Smooth muscle cell of the pulmonary artery (primary cell): ENCODE results near the gene OR52B4. TPM values are rescaled to one million over a fixed set of nuclear protein-coding genes. Genes with fewer than 3 reads are reported as not detected.

Experiments
- total RNA-seq: library from RNA; depleted of rRNA; stranded (reverse); fragments of >200 nt; gene quantifications from 2 replicates; pipeline ENCODE4 v1.2.3, GENCODE V29; 2014

The OR52B4 gene
- not detected in 2 replicates for total RNA-seq

DNA sequence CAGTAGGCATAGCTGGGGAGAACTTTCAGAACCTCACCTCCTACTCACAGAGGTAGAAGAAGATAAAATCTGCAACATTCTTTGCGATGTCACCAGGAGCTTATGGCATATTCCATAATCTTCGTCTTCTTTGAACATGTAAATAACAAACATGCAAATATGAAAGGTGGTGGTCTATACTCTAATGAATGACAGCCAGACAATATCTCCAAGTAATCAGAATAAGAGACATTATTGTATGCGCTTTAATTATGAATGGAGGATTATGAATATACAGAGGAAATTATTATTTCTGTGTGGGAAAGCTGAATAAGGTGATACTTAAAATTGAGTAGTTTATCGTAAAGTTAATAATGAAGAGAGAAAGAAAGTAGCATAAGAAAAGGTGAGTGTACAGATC is at the start of gene OR52B4:
Gene OR52B4 (minus strand): TSS at position 101 of the 400 bp plus-strand sequence. CDS start 91 bp downstream, at position 10.

DNA sequence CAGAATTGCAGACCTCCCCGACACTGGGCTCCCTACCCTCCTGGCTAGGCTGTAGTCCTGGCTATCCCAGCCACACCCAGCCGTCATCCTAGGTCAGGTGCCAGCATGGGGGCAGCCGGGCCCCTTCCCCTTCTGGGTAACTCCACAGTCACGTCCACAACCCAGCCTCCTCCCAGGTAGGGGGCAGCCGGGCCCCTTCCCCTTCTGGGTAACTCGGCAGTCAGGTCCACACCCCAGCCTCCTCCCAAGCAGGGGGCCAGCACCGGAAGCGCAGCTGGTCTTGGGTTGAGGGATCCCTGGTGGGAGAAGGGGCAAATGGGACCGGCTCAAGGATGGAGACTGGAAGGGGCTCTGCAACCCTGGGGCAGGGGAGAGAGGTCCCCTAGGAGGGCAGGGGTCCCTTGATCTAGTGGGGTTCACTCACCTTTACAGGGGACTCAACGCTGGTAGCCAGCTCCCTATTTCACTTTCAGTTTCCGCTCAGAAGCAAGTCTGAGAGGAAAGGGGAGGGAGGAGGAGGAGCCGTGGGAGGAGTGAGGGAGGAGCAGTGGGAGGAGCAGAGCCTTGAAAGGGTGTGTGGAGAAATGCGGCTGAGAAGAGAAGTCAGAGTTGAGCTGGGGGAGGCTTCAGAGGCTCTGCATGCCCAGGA is 25.1 kb upstream of the OR52B4 start, which contains the start of gene TRIM21:
Gene TRIM21 (minus strand): TSS at position 494 of the 649 bp plus-strand sequence. CDS start 3,293 bp downstream, outside the sequence.

Other genes starting within 250 kb of the OR52B4 start
- 12.6 and 14.5 TPM in 2 replicates for gene TRIM21, start 25.3 kb upstream of the OR52B4 start, total RNA-seq
- not detected in 2 replicates for gene OR52K2, start 80.9 kb upstream of the OR52B4 start, total RNA-seq
- not detected in 2 replicates for gene OR52K1, start 114.3 kb upstream of the OR52B4 start, total RNA-seq
- gene OR52M1, start 176.8 kb upstream of the OR52B4 start, total RNA-seq, result not detected in 2 replicates
- not detected in 2 replicates for gene OR52I2, start 213.4 kb upstream of the OR52B4 start, total RNA-seq
- not detected in 2 replicates for gene OR52I1, start 225.7 kb upstream of the OR52B4 start, total RNA-seq
- gene TRIM68, start 239.8 kb upstream of the OR52B4 start, total RNA-seq, result 9.1 and 9.6 TPM in 2 replicates